Medulla oblongata (tissue), 1 donor: ENCODE data around the gene GPRC5B.
A peak's percentile ranks its signal among the peaks of the same experiment; 100 is the strongest.

Source experiments
- DNase-seq: peaks from one replicate; pipeline ENCODE4 v3.0.0-alpha.2; 2015; ENCODE audit errors: extremely low spot score

GPRC5B gene

GRCh38 chr16:19810817-19811731 is 73.6 kb downstream of the GPRC5B start:
- DNase-seq, result no peak

- DNase-seq, result no peak
Measured at GRCh38 chr16:19809693-19810092, 75.0 kb downstream of the GPRC5B start.

- peak; percentile 27 for DNase-seq
Measured at GRCh38 chr16:19809121-19809635, 75.5 kb downstream of the GPRC5B start.

- peak; percentile 73 for DNase-seq
Measured at GRCh38 chr16:19808061-19808641, 76.5 kb downstream of the GPRC5B start.
